HepG2 (cell line): ENCODE data around the gene GFER. TPM values are rescaled to one million over a fixed set of nuclear protein-coding genes. Genes with fewer than 3 reads are reported as not detected.

ENCODE experiments used
- ETV5 ChIP-seq: IDR thresholded peaks from 2 replicates; pipeline ENCODE4 v1.6.1; 2018; ENCODE audit warnings: missing biosample characterization, missing genetic modification reagents, inconsistent platforms, borderline replicate concordance
- GLI4 ChIP-seq: sonication (generic); formaldehyde crosslinking; IDR thresholded peaks from 2 replicates; pipeline ENCODE4 v1.5.1; 2020; ENCODE audit warnings: missing genetic modification reagents, mild to moderate bottlenecking, moderate library complexity, borderline replicate concordance
- HMGXB4 ChIP-seq, 2 experiments: sonication (generic) in 1 of 2; formaldehyde crosslinking in 1 of 2; IDR thresholded peaks; 2 replicates each; pipeline versions ENCODE4 v1.4.0 to v1.6.1; 2018 to 2020; ENCODE audit warnings: missing genetic modification reagents in 2 of 2, borderline replicate concordance in 1 of 2, low read depth in 1 of 2, mild to moderate bottlenecking in 1 of 2, missing biosample characterization in 1 of 2
- NAIF1 ChIP-seq: sonication (generic); formaldehyde crosslinking; IDR thresholded peaks from 2 replicates; pipeline ENCODE4 v1.5.0; 2020; ENCODE audit warnings: mild to moderate bottlenecking, missing genetic modification reagents, borderline replicate concordance
- NCOA1 ChIP-seq: sonication (generic); formaldehyde crosslinking; IDR thresholded peaks from 2 replicates; pipeline ENCODE4 v1.9.0; 2021; ENCODE audit warnings: missing genetic modification reagents
- NONO ChIP-seq, 2 experiments: fragments of 450-650 bp in 1 of 2; sonication (generic) in 1 of 2; formaldehyde crosslinking in 1 of 2; IDR thresholded peaks in 1 of 2; conservative IDR thresholded peaks in 1 of 2; 2 replicates each; pipeline versions ENCODE4 v1.6.1 to v1.8.0; 2017 to 2022; ENCODE audit warnings: mild to moderate bottlenecking in 1 of 2, missing genetic modification reagents in 1 of 2, moderate library complexity in 1 of 2
- RARG ChIP-seq: sonication (generic); formaldehyde crosslinking; IDR thresholded peaks from 2 replicates; pipeline ENCODE4 v1.4.0; 2020; ENCODE audit warnings: low read depth, mild to moderate bottlenecking, missing genetic modification reagents
- REPIN1 ChIP-seq: sonication (generic); formaldehyde crosslinking; IDR thresholded peaks from 2 replicates; pipeline ENCODE4 v1.8.0; 2022; ENCODE audit warnings: missing genetic modification reagents, low read depth, mild to moderate bottlenecking, borderline replicate concordance
- SAP130 ChIP-seq: IDR thresholded peaks from 2 replicates; pipeline ENCODE4 v1.6.1; 2016; ENCODE audit warnings: low read depth
- SKI ChIP-seq: fragments of 450-650 bp; IDR thresholded peaks from one replicate; pipeline ENCODE4 v1.6.1; 2018; ENCODE audit warnings: mild to moderate bottlenecking; ENCODE audit not compliant: partially characterized antibody
- YEATS2 ChIP-seq: sonication (generic); formaldehyde crosslinking; IDR thresholded peaks from 2 replicates; pipeline ENCODE4 v1.4.0; 2020; ENCODE audit warnings: missing genetic modification reagents, borderline replicate concordance
- ZEB1 ChIP-seq: IDR thresholded peaks from 2 replicates; pipeline ENCODE4 v1.6.1; 2012; ENCODE audit warnings: mild to moderate bottlenecking, low read depth, inconsistent platforms; ENCODE audit not compliant: insufficient replicate concordance
- ZFY ChIP-seq: sonication (generic); formaldehyde crosslinking; IDR thresholded peaks from 2 replicates; pipeline ENCODE4 v1.4.0; 2020; ENCODE audit warnings: missing genetic modification reagents
- ZNF567 ChIP-seq: sonication (generic); formaldehyde crosslinking; IDR thresholded peaks from 2 replicates; pipeline ENCODE4 v1.8.1; 2023; ENCODE audit warnings: mild to moderate bottlenecking, missing genetic modification reagents, borderline replicate concordance
- ZNF605 ChIP-seq: sonication (generic); formaldehyde crosslinking; IDR thresholded peaks from 2 replicates; pipeline ENCODE4 v1.8.0; 2022; ENCODE audit warnings: mild to moderate bottlenecking, missing genetic modification reagents
- ZSCAN31 ChIP-seq: sonication (generic); formaldehyde crosslinking; IDR thresholded peaks from 2 replicates; pipeline ENCODE4 v1.5.0; 2020; ENCODE audit warnings: low read depth, mild to moderate bottlenecking, missing genetic modification reagents
- polyA plus RNA-seq, 8 experiments: library from polyadenylated mRNA; depleted of rRNA in 3 of 8; stranded (reverse) in 7 of 8; unstranded in 1 of 8; fragments of >200 nt; fragmentation: Illumina TruSeq in 4 of 8; extraction: Trizol in 4 of 8; gene quantifications; 2 replicates each; pipeline versions ENCODE4 v1.2.1 to v1.2.3, GENCODE V29; 2011 to 2016; ENCODE audit warnings: low read depth in 4 of 8, missing spikeins in 1 of 8, mixed read lengths in 1 of 8; ENCODE audit not compliant: insufficient read depth in 1 of 8
- total RNA-seq, 5 experiments: library from RNA; depleted of rRNA; stranded (reverse); fragments of >200 nt; fragmentation: Illumina TruSeq; extraction: Trizol; gene quantifications; 2 replicates each; pipeline ENCODE4 v1.2.3, GENCODE V29; 2016; ENCODE audit warnings: low read depth in 1 of 5
- TF ChIP-seq, protein P1 (sequence below): sonication (generic); formaldehyde crosslinking; IDR thresholded peaks from 2 replicates; pipeline ENCODE4 v1.9.0; 2022; ENCODE audit warnings: low read depth, missing genetic modification reagents
- TF ChIP-seq, protein P2 (sequence below): sonication (generic); formaldehyde crosslinking; IDR thresholded peaks from 2 replicates; pipeline ENCODE4 v1.8.1; 2023; ENCODE audit warnings: mild to moderate bottlenecking, moderate library complexity, missing genetic modification reagents

Gene GFER
- total and polyA plus RNA-seq, 2 of the 13 experiments (the other 11 are each of a cell fraction or from before 2014, with no cell fraction given): 28.6 to 71.7 TPM

GRCh38 chr16:1964506-1965395 lies 19.2 kb upstream of the GFER start, which contains the start of gene RPS2 (continued):
- TF ChIP-seq REPIN1 (CRISPR knock-in tag): 0 out of 2 replicates have a peak, but pooled peaks have one; percentile 28
- TF ChIP-seq, protein P1, sequence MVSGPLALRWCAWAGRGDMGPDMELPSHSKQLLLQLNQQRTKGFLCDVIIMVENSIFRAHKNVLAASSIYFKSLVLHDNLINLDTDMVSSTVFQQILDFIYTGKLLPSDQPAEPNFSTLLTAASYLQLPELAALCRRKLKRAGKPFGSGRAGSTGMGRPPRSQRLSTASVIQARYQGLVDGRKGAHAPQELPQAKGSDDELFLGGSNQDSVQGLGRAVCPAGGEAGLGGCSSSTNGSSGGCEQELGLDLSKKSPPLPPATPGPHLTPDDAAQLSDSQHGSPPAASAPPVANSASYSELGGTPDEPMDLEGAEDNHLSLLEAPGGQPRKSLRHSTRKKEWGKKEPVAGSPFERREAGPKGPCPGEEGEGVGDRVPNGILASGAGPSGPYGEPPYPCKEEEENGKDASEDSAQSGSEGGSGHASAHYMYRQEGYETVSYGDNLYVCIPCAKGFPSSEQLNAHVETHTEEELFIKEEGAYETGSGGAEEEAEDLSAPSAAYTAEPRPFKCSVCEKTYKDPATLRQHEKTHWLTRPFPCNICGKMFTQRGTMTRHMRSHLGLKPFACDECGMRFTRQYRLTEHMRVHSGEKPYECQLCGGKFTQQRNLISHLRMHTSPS (CRISPR knock-in tag): no peak
- TF ChIP-seq HMGXB4 (CRISPR knock-in tag; IDR thresholded peaks at IDR 0.05; ENCODE audit: borderline replicate concordance in 1 of 2, low read depth in 1 of 2): peak; percentile 51 to 75; a peak in 3 of 4 replicates
- peak; percentile 63; the same call in 1 of the 2 replicates for TF ChIP-seq ZSCAN31 (CRISPR knock-in tag)
- TF ChIP-seq ZNF567 (CRISPR knock-in tag): 0 out of 2 replicates have a peak, but pooled peaks have one; percentile 32
- TF ChIP-seq NONO (IDR thresholded peaks at IDR 0.05): no peak
- TF ChIP-seq NONO (CRISPR knock-in tag; conservative IDR thresholded peaks at IDR 0.05): peak; percentile 58
- TF ChIP-seq ZNF605: peak; percentile 23; the same call in 1 of the 2 replicates
- TF ChIP-seq ETV5 (CRISPR knock-in tag): peak; percentile 28
- peak; percentile 100 for TF ChIP-seq YEATS2 (CRISPR knock-in tag)
- no peak for TF ChIP-seq GLI4 (CRISPR knock-in tag)
- TF ChIP-seq ZEB1: no peak
- TF ChIP-seq, protein P2, sequence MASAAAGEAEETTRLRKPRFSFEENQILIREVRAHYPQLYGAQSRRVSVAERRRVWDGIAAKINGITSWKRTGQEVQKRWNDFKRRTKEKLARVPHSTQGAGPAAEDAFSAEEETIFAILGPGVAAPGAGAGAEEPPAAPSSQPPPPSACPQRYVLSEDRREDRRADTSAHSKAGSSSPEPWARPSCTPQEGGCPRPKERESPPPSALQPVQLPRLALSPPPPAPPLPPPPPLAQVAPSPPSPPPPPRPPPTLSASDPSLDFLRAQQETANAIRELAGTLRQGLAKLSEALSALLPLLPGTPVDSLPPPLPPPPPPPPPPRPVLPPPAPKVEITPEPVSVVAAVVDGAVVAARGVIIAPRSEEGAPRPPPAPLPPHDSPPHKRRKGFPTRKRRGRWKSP (CRISPR knock-in tag): peak; percentile 73
- TF ChIP-seq NAIF1 (CRISPR knock-in tag): no peak; the same call in 1 of the 2 replicates
- no peak; the same call in 1 of the 2 replicates for TF ChIP-seq NCOA1 (CRISPR knock-in tag)
- TF ChIP-seq ZFY (CRISPR knock-in tag): peak; percentile 77
- peak; percentile 92 for TF ChIP-seq SAP130 (CRISPR knock-in tag)
- no peak for TF ChIP-seq RARG (CRISPR knock-in tag)
- TF ChIP-seq SKI: peak; percentile 72
